Panc1 (cell line): ENCODE results near the gene PIGS. TPM values are rescaled to one million over a fixed set of nuclear protein-coding genes. Genes with fewer than 3 reads are reported as not detected.

Experiments
- ATAC-seq: fragments of 200-7000 bp; cut with Tn5 transposase; 2 replicates; pipeline ENCODE4 v1.9.1; 2020; ENCODE audit warnings: mild to moderate bottlenecking, moderate library complexity
- BruUV-seq: library from RNA; stranded (reverse); fragments of 400-500 nt; replicated peaks from 2 replicates; lab custom pipeline; 2021; lab: Mats Ljungman, UMichigan
- CTCF ChIA-PET: fragments of 300-600 bp; sonication (Branson Sonifier 250); formaldehyde crosslinking; loops from one replicate; lab custom pipeline; 2022; ENCODE audit warnings: antibody characterized with exemption; lab: Charles Lee
- POLR2A ChIA-PET: fragments of 300-600 bp; sonication (Branson Sonifier 250); formaldehyde crosslinking; loops from one replicate; lab custom pipeline; 2022; ENCODE audit warnings: antibody characterized with exemption; lab: Charles Lee
- DNase-seq: peaks from one replicate; pipeline ENCODE4 v3.0.0-alpha.2; 2010; ENCODE audit warnings: low read depth, low spot score
- H3K27ac ChIP-seq: 2 replicates; pipeline ENCODE4 v1.5.1; 2011; ENCODE audit warnings: mild to moderate bottlenecking, low read length, inconsistent platforms
- H3K27me3 ChIP-seq: fragments of 200-500 bp; sonication (Bioruptor generic); 2 replicates; pipeline ENCODE4 v1.6.0; 2014; ENCODE audit warnings: low read length, inconsistent platforms; ENCODE audit not compliant: control insufficient read depth, insufficient read depth
- H3K36me3 ChIP-seq: fragments of 200-500 bp; sonication (Bioruptor generic); 2 replicates; pipeline ENCODE4 v1.5.1; 2014; ENCODE audit warnings: inconsistent platforms, mild to moderate bottlenecking, low read length, moderate library complexity; ENCODE audit not compliant: control insufficient read depth, insufficient read depth
- H3K4me1 ChIP-seq: 2 replicates; pipeline ENCODE4 v1.5.1; 2011; ENCODE audit warnings: inconsistent platforms, mild to moderate bottlenecking, low read length, moderate library complexity; ENCODE audit not compliant: control insufficient read depth, insufficient read depth
- H3K4me3 ChIP-seq, 2 experiments: 2 replicates each; pipeline ENCODE4 v1.5.1; 2011 to 2012; ENCODE audit warnings: low read depth in 2 of 2, low read length in 2 of 2, mild to moderate bottlenecking in 2 of 2, inconsistent platforms in 1 of 2, moderate library complexity in 1 of 2
- H3K9me3 ChIP-seq: fragments of 200-500 bp; sonication (Bioruptor generic); 2 replicates; pipeline ENCODE4 v1.5.1; 2014; ENCODE audit warnings: low read depth, mild to moderate bottlenecking, inconsistent platforms, low read length, moderate library complexity; ENCODE audit not compliant: control insufficient read depth, insufficient read depth
- POLR2AphosphoS5 ChIP-seq: IDR thresholded peaks from 2 replicates; pipeline ENCODE4 v1.6.1; 2012; ENCODE audit warnings: mild to moderate bottlenecking, low read depth, low read length, moderate library complexity
- REST ChIP-seq, 2 experiments: IDR thresholded peaks; 2 replicates each; pipeline ENCODE4 v1.6.1; 2011 to 2012; ENCODE audit warnings: low read depth in 2 of 2, control low read depth in 1 of 2, low read length in 1 of 2, mild to moderate bottlenecking in 1 of 2, moderate library complexity in 1 of 2; ENCODE audit not compliant: insufficient read depth in 1 of 2
- SIN3A ChIP-seq: IDR thresholded peaks from 2 replicates; pipeline ENCODE4 v1.6.1; 2012; ENCODE audit warnings: low read depth, mild to moderate bottlenecking, low read length, moderate library complexity, borderline replicate concordance; ENCODE audit not compliant: insufficient read depth
- TCF7L2 ChIP-seq: IDR thresholded peaks from 2 replicates; pipeline ENCODE4 v1.6.1; 2011; ENCODE audit warnings: mild to moderate bottlenecking, low read depth, low read length, inconsistent platforms
- in situ Hi-C: cut with HindIII; loops from 2 replicates; pipeline ENCODE4 v1.10.0; 2016; ENCODE audit warnings: low sequenced_read_pairs, low pct_unique_long_range_greater_than_20kb
- intact Hi-C: fragments of 100-400 bp; cut with micrococcal nuclease; formaldehyde crosslinking; loops from one replicate; pipeline ENCODE4 v1.10.0; 2022; ENCODE audit not compliant: unreplicated experiment
- total RNA-seq: library from RNA; stranded (reverse); gene quantifications from one replicate; pipeline ENCODE4 v1.2.1, GENCODE V29; 2021; ENCODE audit not compliant: unreplicated experiment
- TF ChIP-seq, protein P1 (sequence below): fragments of 450-650 bp; IDR thresholded peaks from 2 replicates; pipeline ENCODE4 v1.5.1; 2017; ENCODE audit warnings: mild to moderate bottlenecking

PIGS gene
- total RNA-seq, 1 experiment from 2014 or later, result 78.8 TPM

- Histone ChIP-seq H3K27me3 (no peaks in the 10 kb centered on the region), H3K36me3 (no peaks in the 10 kb centered on the region), H3K9me3 (no peaks in the 10 kb centered on the region), H3K4me1 (0 out of 2 replicates have a peak, but pooled peaks cover 6% of the 10 kb centered on the region), H3K27ac (no peak overlapping the region), H3K4me3 (no peak overlapping the region)
- ChIA-PET CTCF (interaction anchor here (0.6 to 0.7 kb wide), 3 partner anchors 19 to 80 kb away, joined by 3 to 13 read pairs (median 3); no protein-coding TSS in a partner anchor), POLR2A (no interaction called here)
- no peak for DNase-seq
- no peak for TF ChIP-seq REST (IDR thresholded peaks at IDR 0.05; ENCODE audit: insufficient read depth in 1 of 2, low read depth in 2 of 2, low read length in 1 of 2)
- no peak for TF ChIP-seq POLR2AphosphoS5
- TF ChIP-seq, protein P1, sequence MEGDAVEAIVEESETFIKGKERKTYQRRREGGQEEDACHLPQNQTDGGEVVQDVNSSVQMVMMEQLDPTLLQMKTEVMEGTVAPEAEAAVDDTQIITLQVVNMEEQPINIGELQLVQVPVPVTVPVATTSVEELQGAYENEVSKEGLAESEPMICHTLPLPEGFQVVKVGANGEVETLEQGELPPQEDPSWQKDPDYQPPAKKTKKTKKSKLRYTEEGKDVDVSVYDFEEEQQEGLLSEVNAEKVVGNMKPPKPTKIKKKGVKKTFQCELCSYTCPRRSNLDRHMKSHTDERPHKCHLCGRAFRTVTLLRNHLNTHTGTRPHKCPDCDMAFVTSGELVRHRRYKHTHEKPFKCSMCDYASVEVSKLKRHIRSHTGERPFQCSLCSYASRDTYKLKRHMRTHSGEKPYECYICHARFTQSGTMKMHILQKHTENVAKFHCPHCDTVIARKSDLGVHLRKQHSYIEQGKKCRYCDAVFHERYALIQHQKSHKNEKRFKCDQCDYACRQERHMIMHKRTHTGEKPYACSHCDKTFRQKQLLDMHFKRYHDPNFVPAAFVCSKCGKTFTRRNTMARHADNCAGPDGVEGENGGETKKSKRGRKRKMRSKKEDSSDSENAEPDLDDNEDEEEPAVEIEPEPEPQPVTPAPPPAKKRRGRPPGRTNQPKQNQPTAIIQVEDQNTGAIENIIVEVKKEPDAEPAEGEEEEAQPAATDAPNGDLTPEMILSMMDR, result no peak
- TF ChIP-seq TCF7L2, result no peak
- no peak for TF ChIP-seq SIN3A
- intact Hi-C loops, result no loop called here
- TSS peak; percentile 57 for BruUV-seq
- ATAC-seq, result no peak
- in situ Hi-C loops, result no loop called here
Observed at GRCh38 chr17:28547096-28547622, 24.2 kb downstream of the PIGS start.

GRCh38 chr17:28545787-28546415 lies 25.4 kb downstream of the PIGS start:
- POLR2A ChIA-PET, result no interaction called here
- ATAC-seq (no peak), DNase-seq (no peak)
- no peak overlapping the region for H3K27ac ChIP-seq
- CTCF ChIA-PET, result interaction anchor here (0.7 kb wide), 1 partner anchor 9 kb away, joined by 5 read pairs; no protein-coding TSS in a partner anchor
- no peaks in the 10 kb centered on the region for H3K4me1 ChIP-seq
- intact Hi-C loops, result no loop called here
- no peaks in the 10 kb centered on the region for H3K27me3 ChIP-seq
- H3K36me3 ChIP-seq, result no peaks in the 10 kb centered on the region
- no peak overlapping the region for H3K4me3 ChIP-seq
- no peaks in the 10 kb centered on the region for H3K9me3 ChIP-seq
- in situ Hi-C loops, result no loop called here
- no TSS peak for BruUV-seq
- no peak for TF ChIP-seq SIN3A
- TF ChIP-seq, protein P1, result no peak
- no peak for TF ChIP-seq TCF7L2
- no peak for TF ChIP-seq REST (IDR thresholded peaks at IDR 0.05; ENCODE audit: insufficient read depth in 1 of 2, low read depth in 2 of 2, low read length in 1 of 2)
- TF ChIP-seq POLR2AphosphoS5, result no peak
